Measurements from ENCODE around the gene ADCY3.
"Not testable (repeated sequence)": the region's sequence is repeated elsewhere in the genome, so short reads cannot be mapped to it uniquely, and the experiment has no call there.

Gene ADCY3

DNA sequence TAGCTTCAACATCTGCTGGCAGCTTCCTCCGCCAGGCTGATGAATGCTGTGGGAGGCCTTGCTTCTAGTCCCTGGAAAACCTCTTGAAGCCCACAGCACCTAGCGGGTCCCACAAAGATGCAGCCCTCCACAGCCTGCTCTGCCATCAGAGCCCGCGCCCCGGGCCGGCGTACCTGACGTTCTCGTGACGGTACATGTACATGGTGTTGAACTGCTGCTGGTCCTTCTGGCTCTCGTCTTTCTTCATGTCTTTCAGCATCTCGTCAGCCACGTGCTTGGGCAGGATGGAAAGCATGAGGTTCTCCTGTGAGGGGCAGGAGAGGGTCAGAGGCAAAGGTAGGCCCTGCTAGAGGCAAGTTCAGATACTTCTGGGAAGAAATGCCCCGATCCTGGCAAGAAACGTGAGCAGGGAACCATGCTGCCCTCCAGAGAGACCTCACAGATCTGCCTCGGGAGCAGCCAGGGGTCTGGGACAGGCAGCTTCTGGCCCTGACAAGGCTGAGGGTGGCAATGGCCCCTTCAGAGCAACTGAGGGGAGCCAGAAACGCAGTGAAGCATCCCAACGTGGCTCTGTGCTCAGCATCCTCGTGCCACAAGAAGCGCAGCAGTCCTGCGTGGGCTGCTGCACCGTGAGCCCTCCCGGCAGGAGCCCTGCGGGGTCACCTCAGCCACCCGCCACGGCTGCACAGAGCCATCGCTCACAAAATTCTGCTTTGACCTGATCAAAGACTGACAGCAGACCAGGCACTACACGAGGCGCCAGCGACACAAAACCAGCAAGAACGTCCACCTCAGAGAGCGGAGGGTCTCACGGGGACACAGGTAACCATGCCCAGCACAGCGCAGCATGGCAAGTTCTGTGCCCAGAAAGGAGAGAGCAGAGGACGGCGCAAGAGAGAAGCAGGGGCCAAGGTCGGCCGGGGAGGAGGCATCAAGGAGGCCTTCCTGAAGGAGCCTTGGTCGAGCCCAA lies 77.7 kb downstream of the ADCY3 start:
- DNase-seq, result no peak

DNA sequence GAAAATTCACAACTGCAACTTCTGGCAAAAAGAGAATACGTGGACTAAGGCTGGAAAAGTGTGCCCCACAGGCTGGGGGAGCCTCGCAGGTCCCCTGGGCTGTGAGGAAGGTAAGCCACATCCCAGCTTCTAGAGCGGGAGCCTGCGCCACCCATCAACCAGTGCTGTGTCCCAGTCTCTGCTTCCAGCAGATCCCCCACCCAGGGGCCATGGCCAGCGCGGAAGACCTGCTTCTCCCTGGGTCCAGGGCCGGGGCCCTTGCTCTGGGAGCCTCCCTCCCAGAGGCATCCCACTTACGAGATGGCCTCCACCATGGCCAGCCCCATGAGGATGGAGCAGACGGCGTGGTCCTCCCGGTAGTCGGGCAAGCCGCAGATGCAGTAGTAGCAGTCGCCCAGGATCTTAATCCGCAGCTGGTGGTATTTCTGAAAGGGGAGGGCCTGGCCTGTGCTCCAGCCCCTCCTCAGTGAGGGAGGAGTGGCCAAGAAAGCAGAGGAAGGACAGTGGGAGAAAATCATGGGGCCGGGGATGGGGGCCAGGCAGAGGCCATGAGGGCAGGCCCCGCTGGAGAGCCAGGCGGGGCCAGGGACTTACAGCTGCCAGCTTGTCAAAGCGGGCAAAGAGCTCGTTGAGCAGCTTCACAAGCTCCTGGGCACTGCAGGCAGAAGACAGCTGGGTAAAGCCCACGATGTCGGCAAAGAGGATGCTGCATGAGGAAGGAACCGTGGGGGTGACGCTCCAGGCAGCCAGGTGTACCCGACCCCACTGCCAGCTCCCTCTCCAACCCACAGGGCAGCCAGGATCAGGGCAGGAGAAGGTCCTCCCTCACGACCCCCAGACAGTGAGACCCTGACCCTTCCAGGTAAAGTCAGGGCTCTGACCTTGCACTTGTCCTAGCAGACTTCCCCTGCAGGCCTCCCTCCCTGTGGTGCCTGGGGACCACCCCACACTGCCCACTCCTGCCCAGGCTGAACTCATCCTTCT lies 78.8 kb downstream of the ADCY3 start:
- no peak for DNase-seq

DNA sequence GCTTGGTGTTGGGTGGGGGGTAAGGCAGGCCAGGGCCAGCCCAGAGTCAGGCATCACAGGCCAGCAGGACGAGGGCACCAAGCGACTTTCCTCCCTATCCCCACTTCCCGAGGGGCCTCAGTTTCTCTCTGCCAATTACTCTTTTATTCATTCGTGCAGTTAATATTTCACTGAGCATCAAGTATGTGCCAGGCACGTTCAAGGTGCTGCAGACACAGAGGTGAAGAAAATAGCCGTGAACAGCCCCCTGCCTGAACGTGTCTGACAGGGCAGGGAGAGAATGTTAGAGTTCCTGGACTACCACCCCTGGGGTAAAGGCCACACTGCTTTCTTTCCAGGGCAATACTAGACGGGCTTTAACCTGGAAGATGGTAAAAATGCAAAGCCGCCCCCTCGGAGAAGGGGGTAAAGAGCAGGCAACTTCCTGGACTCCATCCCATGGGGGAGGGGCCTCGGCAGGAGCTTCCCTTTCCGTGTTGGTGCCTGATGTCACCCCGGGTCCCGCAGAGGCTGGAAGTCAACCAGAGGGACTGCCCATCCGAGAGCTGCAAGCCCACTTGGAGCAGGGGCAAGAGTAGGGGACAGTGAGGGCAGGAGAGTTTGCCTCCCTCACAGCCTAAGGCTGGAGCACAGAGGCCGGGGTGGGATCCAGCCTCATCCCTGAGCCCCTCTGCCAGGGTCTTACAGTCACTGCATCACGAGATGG lies 79.7 kb downstream of the ADCY3 start:
- DNase-seq, result no peak

DNA sequence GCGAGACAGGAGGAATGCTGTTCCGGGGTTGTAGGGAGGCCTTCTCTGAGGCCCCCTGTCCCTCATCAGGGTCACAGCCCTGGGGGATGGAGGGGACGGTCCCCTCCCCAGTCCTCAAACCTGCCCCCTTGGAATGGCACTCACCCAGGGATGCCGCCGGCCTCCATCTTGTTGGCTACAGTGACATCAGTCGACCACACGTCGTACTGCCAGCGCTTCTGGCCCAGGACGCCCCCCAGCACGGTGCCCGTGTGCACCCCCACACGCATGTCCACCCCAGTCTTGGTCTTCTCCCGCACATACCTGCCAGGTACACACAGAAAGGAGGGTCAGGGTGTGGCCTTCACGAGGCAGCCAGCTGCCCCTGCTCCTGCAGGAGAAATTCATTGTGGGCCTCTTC lies 80.3 kb downstream of the ADCY3 start:
- DNase-seq, result no peak

DNA sequence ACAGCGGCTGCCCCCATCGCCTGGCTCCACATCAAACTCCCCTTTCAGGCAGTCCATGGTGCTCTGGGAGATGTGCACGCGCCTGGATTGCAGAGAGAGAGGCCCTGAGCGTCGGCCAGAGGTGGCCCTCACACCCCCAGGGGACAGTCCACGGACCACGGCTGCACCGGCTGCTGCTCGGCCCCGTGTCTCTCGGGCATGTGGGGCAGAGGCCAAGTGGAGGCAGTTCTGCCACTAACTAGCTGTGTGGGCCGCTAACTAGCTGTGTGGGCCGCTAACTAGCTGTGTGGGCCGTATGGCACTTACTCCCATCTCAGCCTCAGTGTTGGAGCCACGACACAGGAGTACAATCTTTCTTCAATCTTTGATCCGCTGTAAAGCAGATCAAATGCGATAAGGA lies 81.5 kb downstream of the ADCY3 start:
- DNase-seq, result no peak

DNA sequence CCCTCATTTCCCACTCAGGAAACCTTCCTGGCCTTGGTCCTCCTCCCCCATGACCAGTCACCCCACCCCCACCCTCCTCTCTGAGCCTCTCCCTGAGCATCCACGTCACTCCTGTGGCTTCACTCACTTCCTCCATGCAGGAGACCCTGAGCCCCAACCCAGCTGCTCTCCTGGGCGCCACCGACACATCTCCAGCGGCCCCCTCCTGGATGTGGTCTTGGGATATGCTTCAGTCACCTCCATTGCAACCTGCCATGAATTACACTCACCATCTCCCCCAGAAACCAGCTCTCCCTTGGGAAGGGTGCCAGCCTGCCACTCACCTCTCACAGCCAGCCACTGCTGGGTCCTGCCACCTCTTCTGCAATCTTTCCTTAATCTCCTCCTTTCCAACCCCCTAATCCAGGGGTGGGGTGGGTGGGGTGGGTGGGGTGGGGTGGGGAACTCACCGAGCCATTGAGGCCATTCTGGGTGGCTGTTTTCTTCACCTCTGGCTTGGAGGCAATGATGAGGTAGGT lies 82.0 kb downstream of the ADCY3 start:
- DNase-seq, result no peak

DNA sequence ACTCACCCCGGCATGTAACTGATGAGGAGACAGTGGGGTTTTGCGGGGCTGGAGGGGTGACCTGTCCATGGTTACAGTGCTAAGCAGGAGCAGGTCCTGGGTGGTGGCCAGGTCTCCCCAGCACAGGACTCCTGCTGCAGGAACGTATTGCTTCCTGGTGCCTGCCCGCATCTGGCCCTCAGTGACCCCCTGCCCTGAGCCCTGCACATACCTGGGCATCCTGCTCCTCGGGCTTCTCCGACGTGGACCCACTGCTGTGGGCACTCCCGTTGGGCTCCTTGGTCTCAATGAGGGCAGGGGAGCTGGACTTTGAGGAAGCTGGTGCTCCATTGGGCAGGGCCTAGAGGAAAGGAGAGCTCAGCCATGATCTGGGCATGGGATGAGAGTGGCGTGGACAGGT lies 83.3 kb downstream of the ADCY3 start:
- DNase-seq, result no peak

DNA sequence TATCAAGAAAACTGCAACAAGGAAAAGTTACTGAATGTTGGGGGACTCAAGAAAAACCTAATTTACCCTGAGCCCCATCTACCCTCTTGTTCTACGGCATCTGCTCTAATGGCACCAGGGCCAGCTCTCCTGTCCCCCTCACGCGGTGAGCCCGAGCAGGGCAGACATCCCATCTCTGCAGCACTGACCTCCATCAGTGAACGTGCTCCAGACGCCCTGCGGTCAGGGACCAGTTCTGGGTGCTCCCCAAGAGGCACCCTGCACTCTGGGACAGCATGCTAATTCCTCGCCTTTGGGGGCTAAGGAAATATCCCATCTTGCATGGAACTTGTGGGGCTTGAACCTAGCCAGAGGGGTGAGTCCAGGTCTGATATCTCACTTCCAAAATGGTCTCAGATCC lies 83.8 kb downstream of the ADCY3 start:
- no peak for DNase-seq

DNA sequence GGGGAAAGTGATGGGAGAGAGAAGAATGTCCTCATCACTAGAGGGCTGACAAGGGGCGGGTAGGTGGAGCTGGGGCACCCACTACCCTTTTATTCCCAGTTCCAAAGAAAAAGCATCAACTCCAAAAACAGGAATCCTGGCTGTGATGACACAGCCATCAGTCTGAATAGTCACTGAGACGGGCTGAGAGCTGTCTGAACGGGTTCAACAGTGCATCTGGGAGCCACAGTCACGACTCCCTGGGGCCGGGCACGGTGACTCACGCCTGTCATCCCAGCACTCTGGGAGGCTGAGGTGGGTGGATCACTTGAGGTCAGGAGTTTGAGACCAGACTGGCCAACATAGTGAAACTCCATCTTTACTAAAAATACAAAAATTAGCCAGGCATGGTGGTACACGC lies 84.6 kb downstream of the ADCY3 start:
- not testable (repeated sequence) for DNase-seq

DNA sequence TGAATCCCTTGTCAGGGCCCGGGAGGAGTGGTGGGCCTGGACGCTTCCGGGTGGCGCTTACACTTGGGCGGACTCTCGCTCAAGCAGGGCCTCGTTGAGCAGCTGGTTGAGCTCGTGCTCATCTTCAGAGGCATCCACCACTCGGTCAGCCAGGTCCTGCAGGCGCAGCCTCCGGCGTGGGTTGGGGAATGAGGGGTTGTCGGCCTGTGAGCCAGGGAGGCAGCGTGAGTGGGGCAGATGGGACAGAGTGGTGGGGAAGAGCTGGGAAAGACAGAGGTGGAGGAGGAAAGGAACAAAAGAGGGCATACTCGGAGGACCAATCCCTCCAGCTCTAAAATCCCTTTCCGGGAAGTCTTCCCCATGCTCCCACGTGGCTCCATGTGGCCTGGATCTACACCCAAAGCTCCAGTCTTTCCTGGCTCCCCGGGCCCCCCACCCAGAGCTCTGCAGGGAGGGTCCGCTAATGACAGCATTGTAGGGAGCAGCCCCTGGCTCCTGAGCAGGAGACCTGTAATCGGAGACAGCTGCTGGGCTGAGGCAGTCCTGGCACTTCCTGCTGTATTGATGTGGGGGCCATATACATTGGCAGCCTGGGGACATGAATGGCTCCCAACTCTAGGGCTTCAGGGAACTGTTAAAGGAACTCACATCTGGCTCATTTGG lies 85.2 kb downstream of the ADCY3 start:
- no peak for DNase-seq

DNA sequence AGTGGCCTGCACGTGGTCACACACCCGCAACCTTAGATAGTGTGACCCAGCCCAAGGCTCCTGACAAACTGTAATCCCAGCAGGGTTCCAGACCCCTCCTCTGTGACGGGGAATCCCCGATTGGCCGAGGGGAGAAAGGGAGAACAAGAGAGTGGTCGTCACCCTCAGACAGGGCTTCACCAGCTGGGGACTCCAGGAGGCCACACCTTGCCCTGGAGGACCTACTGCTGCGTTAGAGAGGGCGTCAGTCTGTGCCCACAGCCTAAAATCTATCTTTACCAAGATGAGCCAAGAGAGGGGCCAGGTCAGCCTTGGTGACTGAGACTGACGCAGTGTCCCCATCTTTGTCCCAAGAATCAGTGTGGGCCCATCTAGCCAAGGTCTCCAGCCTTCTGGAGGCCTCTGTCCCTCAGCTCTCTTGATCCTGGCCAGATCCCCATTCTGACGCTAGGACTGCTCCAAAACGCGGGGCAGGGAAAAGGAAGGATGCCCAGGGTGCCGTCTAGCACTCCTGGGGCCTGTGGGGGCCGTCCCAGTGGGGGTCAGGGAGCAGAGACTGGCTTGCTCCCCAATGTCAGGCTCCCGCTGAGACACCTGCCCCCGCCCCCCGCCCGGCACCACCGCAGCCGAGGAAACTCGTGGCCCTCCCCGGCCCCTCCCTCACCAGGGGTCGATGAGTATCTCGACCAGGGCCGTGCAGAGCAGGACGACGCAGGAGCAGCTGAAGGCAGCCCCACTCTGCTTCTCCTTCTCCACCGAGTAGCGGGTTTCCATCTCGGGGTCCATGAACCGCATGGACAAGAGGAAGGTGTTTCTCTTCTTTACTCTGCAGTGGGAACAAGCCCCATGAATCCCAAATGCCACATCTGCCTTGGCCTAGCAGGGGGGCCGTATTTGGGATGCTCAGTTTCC lies 86.0 kb downstream of the ADCY3 start:
- no peak for DNase-seq

DNA sequence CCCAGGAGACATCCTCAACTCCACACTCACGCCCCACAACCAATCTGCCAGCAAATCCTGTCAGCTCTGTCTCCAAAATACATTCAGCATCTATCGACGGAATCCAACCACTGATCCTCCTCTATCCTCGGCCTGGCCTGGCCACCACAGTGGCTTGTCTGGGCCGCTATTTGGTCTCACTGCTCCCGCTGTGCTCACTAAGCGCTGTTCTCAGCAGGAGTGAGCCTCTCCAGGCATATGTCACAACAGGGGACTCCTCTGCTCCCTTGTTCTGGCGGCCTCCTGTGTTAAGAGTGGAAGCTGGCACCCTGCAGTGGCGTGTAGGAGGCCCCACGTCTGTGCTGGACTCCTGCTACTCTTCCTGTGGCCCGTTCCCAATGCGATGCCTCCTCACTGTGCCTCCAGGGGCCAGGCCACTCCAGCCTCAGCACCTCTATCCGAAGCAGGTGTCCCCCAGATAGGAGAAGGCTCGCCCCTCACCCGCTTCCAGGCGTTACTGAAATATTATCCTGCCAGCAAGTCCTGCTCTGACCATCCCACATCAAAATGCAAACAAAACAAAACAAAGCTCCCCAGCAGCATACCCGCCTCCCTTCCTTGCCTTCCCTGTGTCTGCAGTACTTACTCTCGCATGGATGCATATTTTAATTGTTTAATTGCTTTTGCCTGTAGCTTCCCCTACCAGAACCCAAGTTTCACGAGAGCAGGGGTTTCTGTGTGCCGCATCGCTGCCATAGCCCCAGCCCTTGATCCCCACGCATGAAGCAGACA lies 86.9 kb downstream of the ADCY3 start:
- no peak for DNase-seq

DNA sequence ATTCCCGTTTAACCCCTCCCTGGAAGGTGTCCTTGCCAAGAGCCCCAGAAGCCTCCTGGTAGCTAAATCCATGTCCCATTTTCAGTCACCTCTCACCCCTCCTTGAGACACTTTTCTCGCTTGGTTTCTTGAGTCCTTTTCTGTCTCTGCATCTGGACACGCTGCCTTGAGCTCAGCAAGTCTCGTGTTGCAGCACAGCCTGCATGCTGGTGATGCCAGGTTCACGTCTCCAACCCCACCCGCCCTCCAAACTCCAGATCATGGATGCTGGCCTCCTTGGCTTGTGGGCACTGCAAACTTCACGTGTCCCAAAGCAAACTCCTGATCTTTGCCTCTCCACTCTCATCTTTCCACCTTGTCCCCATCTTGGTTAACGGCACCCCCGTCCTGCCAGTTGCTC lies 87.5 kb downstream of the ADCY3 start:
- no peak for DNase-seq

DNA sequence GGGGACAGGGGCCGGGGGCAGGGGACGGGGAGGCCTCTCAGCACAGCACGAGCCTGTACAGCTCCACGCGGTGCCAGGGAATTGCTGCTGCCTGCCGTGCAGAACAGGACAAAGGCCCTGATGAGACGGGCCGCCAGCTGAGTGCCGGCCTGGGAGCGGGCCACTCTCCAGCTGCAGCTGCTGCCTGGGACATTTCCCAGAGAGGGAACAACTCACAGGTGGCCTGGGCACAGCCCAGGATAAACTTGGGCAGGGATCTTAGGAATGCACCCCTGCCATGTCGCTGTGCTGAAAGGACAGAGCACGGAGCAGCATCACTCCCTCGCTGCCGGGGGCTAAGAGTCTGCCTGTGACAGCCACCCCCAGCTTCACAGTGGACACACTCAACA lies 88.0 kb downstream of the ADCY3 start:
- DNase-seq, result no peak

DNA sequence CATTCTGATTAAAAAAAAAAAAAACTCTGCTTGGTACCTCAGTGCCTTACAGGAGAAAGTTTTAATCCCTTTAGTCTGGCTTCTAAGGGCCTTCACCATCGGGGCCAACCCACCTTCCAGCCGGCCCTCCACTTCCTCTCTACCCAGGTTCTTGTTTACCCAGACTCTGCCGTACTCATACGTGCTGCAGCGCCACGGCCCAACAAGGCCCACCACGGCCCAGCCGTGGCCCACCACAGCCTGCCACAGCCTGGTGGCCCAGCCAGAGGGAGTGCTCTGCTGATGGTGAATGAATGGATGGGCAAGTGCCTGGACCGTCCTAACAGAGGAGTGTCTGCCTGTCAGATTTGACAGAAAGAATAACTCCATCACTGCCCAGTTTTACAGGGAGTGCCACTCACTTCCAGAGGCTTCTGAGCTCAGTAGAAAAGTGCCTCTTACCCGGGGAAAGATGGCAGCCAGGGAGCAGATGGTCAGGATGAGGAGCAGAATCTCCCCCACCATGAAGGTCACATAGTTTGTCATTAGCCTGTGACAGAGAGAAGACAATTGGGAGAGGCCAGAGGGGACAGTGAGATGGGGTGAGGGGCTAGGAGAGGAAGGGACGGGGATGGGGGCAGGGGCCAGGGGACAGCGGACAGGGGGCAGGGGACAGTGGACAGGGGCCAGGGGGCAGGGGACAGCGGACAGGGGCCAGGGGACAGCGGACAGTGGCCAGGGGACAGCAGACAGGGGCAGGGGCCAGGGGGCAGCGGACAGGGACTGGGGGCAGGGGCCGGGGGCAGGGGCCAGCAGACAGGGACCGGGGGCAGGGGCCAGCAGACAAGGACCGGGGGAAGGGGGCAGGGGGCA lies 88.6 kb downstream of the ADCY3 start:
- no peak for DNase-seq

DNA sequence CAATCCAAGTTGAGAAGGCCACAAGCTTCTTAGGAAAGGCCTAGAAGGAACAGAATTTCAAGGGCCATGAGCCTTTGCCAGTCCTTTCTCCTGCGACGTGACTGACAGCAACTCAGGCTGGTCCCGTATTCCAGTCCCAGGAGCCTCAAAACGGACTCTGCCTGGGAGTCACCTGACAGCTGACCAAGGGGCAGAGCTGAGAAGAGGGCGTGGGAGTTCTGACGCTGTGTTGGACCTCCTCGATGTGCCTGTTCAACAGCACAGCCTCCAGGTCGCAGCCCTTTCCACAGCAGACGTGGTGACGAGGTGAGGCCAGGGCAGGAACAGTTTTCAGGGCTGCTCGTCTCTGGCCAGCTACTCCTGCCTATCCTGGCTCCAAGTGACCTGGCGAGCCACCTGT lies 89.3 kb downstream of the ADCY3 start:
- DNase-seq, result no peak

DNA sequence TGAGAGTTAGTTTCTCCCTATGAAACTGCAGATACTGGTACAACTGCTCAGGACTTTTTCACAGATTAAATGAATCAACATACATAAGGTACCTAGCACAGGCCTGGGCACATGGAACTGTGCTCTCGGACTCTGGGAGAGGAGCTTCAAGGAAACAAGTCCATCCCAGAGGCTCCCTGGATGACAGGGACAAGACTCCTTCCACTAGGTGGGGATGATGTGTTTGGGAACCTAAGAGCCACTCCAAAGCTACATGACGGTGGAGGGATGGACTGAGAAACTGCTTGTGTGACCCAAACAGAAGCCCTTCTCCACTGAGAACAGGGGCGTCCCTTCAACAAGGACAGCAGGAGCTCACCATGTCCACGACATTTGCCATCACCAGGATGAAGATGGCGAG lies 89.7 kb downstream of the ADCY3 start:
- no peak for DNase-seq

DNA sequence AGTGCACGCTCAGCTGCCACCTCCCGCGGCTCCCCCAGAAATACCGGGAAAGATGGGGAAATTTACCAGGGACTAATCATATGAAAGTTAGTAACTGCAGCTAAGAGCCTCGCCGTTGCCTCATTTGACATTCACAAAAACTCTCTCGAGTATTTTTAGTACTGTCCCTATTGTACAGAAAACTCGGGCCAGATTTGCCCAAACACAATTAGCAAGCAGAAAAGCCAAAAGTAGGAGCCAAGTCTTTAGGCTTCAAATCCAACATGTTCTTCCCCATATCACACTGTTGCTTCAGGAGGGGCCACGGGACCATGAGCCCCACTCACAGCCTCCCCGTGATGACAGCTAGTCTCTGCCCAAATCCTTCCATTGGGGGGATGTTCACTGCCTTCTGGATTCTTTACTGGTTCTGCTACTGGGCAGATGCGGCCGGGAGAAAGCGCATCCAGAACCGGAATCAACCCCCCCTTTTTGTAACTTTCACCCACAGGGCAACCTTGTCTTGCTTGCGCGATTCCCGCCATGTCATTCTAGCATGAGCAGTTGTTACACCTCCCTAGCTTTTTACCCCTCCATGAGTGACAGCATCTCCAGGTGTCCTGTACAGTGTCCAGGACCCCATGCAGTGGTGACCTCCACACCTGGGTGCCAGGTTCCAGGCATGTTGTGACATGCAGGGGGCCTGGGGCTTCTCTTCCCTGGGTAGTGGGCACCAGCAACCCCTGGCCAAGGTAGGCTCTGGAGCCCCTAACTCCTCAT lies 91.6 kb downstream of the ADCY3 start:
- no peak for DNase-seq

Data from activated CD4-positive, alpha-beta T cell treated with anti-CD3 and anti-CD28 coated beads, Interleukin-2, amount 50 U/mL, for 1 hour (primary cell).